Breast epithelium (tissue), 4 donors: ENCODE results near the gene ATP6V1B1. TPM values are rescaled to one million over a fixed set of nuclear protein-coding genes. Genes with fewer than 3 reads are reported as not detected.

Experiments used
- DNase-seq, 2 donors: peaks; one replicate each; pipeline ENCODE4 v3.0.0-alpha.2; 2019; ENCODE audit warnings: low spot score in 2 of 2
- H3K27ac ChIP-seq, 2 donors: fragments of 200-600 bp; sonication (generic) in 1 of 2; one replicate each; pipeline ENCODE4 v1.5.1; 2016 to 2019; ENCODE audit warnings: mild to moderate bottlenecking in 1 of 2
- H3K27me3 ChIP-seq, 2 donors: fragments of 200-600 bp; sonication (generic) in 1 of 2; one replicate each; pipeline versions ENCODE4 v1.5.1 to v1.6.0; 2017 to 2019; ENCODE audit warnings: control low read depth in 1 of 2, mild to moderate bottlenecking in 1 of 2
- H3K36me3 ChIP-seq: fragments of 200-600 bp; one replicate; pipeline ENCODE4 v1.5.1; 2019
- H3K4me1 ChIP-seq, 2 donors: fragments of 200-600 bp; sonication (generic); one replicate each; pipeline ENCODE4 v1.5.1; 2016 to 2019; ENCODE audit warnings: control low read depth in 1 of 2
- H3K4me3 ChIP-seq, 3 donors: fragments of 200-600 bp; sonication (generic); 1 replicate in 2 of 3; 2 replicates in 1 of 3; pipeline ENCODE4 v1.5.1; 2016 to 2019; ENCODE audit warnings: mild to moderate bottlenecking in 3 of 3, moderate library complexity in 2 of 3
- H3K9me3 ChIP-seq, 2 donors: fragments of 200-600 bp; sonication (generic) in 1 of 2; one replicate each; pipeline ENCODE4 v1.5.1; 2016 to 2019; ENCODE audit warnings: control low read depth in 1 of 2
- POLR2A ChIP-seq: fragments of 450-650 bp; IDR thresholded peaks from one replicate; pipeline ENCODE4 v1.6.1; 2016; ENCODE audit warnings: antibody characterized with exemption, mild to moderate bottlenecking, moderate library complexity
- POLR2AphosphoS5 ChIP-seq, 3 donors: sonication (generic); formaldehyde crosslinking; IDR thresholded peaks; one replicate each; pipeline ENCODE4 v1.6.1; 2017; ENCODE audit warnings: antibody characterized with exemption in 3 of 3
- intact Hi-C: fragments of 100-400 bp; cut with DNase I; formaldehyde crosslinking; loops from one replicate; pipeline ENCODE4 v1.15.1; 2023; ENCODE audit warnings: low total_unique reads
- total RNA-seq, 3 donors: library from RNA; depleted of rRNA; stranded (reverse); fragments of >200 nt; gene quantifications; one replicate each; pipeline ENCODE4 v1.1.0, GENCODE V29; 2016
- TF ChIP-seq, protein P1 (sequence below), 3 donors: fragments of 450-650 bp; IDR thresholded peaks; one replicate each; pipeline ENCODE4 v1.5.1; 2016 to 2017; ENCODE audit warnings: antibody characterized with exemption in 3 of 3, mild to moderate bottlenecking in 3 of 3, moderate library complexity in 3 of 3

The ATP6V1B1 gene
- total RNA-seq, 3 donors from 2014 or later: 1.8 to 38.2 (median 4.6) TPM

DNA sequence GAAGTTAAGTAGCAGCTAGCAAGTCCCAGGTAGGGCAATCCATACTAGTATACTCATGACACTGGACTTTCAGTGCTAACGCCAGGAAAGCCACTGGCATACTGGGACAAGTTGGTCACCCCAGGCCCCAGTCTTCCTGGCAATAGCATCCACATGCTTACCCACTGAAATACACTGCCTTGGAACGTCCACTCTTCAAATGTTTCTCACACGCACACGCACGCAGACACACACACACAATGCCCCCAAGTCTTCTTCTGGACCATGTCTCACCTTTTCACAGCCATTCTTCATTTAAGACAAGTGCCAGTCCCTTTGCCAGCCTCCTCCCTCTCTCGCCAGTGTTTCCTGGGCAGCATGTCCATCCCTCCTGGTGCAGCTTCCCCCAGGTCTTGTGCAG, 67.7 kb downstream of the ATP6V1B1 start:
- no peak overlapping the region for H3K4me3 ChIP-seq
- no peak for DNase-seq
- H3K4me1 ChIP-seq: no peaks in the 10 kb centered on the region
- no peaks in the 10 kb centered on the region for H3K9me3 ChIP-seq
- intact Hi-C loops: no loop called here
- TF ChIP-seq POLR2A (no peak), POLR2AphosphoS5 (IDR thresholded peaks at IDR 0.05) (no peak)
- TF ChIP-seq, protein P1, sequence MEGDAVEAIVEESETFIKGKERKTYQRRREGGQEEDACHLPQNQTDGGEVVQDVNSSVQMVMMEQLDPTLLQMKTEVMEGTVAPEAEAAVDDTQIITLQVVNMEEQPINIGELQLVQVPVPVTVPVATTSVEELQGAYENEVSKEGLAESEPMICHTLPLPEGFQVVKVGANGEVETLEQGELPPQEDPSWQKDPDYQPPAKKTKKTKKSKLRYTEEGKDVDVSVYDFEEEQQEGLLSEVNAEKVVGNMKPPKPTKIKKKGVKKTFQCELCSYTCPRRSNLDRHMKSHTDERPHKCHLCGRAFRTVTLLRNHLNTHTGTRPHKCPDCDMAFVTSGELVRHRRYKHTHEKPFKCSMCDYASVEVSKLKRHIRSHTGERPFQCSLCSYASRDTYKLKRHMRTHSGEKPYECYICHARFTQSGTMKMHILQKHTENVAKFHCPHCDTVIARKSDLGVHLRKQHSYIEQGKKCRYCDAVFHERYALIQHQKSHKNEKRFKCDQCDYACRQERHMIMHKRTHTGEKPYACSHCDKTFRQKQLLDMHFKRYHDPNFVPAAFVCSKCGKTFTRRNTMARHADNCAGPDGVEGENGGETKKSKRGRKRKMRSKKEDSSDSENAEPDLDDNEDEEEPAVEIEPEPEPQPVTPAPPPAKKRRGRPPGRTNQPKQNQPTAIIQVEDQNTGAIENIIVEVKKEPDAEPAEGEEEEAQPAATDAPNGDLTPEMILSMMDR (IDR thresholded peaks at IDR 0.05): no peak
- no peaks in the 10 kb centered on the region for H3K27me3 ChIP-seq
- H3K27ac ChIP-seq: no peak overlapping the region
- no peaks in the 10 kb centered on the region for H3K36me3 ChIP-seq

DNA sequence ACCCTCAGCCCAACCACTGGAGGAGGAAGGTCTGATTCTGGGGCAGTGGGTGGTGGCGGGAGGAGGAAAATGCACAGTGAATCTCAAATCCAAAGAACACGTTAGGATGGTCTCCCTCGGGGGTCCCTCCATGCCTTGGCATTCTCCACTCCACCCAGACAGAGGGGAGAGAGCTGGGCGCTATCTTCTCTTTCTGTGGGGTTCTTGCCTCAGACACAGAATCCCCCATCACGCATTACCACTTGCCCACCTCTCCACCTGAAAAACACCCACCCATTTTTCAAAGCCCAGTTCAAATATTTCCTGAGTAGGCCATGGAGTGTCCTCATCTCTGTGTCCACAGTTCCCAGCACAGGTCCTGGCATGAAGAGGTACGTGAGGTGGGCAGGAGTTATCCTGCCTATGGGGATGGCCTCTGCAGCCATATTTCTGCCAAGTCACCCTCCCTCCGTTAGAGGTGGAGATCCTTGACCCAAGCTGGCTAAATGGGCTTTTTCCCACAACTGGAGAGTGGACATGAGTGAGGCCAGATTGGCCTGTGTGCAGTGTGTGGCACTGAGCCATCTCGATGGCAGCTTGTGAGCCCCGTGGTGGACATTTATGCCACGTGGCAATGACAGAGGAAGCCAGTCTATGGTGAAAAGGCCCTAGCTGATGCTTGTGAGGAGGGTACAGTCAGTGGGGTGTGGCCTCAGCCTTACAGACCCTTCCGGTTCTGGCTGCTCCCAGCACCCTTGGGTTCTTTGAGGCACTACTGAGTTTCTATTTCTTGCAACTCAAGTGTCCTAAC, 68.5 kb downstream of the ATP6V1B1 start:
- H3K27ac ChIP-seq: no peak overlapping the region
- H3K4me3 ChIP-seq: no peak overlapping the region
- intact Hi-C loops: no loop called here
- DNase-seq: no peak
- TF ChIP-seq, protein P1 (IDR thresholded peaks at IDR 0.05): no peak
- H3K27me3 ChIP-seq: no peaks in the 10 kb centered on the region
- H3K36me3 ChIP-seq: no peaks in the 10 kb centered on the region
- H3K4me1 ChIP-seq: no peaks in the 10 kb centered on the region
- no peaks in the 10 kb centered on the region for H3K9me3 ChIP-seq

DNA sequence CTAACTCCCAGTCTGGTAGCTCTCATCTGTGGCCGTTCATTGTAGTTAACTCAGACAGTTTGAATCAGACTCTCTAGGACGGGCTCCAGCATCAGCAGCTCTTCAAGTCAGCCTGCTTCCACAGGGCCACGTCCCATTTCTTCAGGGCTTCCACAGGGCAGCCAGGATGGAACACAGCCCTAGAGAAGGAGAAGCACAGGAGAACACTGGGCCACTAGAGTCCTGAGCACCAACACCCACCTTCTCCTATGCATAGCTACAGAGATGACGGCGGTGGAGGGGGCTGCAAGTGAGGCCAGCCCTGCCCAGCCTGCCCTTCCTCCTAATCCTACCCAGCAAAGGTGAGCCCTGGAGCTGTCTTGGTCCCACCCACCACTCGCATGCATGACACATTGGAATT, 69.2 kb downstream of the ATP6V1B1 start:
- TF ChIP-seq POLR2AphosphoS5 (IDR thresholded peaks at IDR 0.05): no peak
- no peak for DNase-seq
- H3K4me3 ChIP-seq: no peak overlapping the region
- no peaks in the 10 kb centered on the region for H3K9me3 ChIP-seq
- no peaks in the 10 kb centered on the region for H3K36me3 ChIP-seq
- intact Hi-C loops: no loop called here
- no peaks in the 10 kb centered on the region for H3K27me3 ChIP-seq
- no peak overlapping the region for H3K27ac ChIP-seq
- H3K4me1 ChIP-seq: no peaks in the 10 kb centered on the region

DNA sequence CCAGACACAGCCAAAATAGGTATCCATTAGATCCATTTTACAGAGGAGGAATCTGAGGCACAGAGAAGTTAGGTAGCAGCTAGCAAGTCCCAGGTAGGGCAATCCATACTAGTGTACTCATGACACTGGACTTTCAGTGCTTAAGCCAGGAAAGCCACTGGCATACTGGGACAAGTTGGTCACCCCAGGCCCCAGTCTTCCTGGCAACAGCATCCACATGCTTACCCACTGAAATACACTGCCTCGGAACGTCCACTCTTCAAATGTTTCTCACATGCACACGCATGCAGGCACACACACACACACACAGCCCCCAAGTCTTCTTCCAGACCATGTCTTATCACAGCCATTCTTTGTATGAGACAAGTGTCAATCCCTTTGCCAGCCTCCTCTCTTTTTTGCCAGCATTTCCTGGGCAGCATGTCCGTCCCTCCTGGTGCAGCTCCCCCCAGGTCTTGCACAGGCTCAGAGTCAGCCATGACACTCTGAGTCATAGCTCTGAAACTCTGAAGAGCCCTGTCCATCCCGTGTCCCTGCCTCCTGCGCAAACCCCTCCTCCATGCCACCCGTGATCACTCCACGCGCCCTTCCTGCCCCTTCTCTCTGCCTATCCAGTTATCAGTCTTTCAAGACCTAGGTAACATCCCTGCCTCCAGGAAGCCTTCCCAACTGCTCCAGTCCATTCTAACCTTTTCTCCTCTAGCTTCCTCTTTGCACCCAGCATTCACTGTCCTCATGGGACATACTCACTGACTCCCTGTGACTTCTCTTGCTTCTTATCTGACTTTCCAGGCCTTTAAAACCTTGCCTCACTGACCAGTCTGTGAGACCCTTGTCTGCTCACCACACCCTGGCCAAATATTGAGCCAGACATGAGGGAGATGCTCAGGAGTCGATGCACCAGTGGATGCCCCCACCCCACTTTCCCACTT, 69.8 kb downstream of the ATP6V1B1 start:
- Histone ChIP-seq H3K4me1 (no peaks in the 10 kb centered on the region), H3K27ac (no peak overlapping the region), H3K4me3 (no peak overlapping the region), H3K27me3 (no peaks in the 10 kb centered on the region), H3K9me3 (no peaks in the 10 kb centered on the region), H3K36me3 (no peaks in the 10 kb centered on the region)
- TF ChIP-seq, protein P1 (IDR thresholded peaks at IDR 0.05): no peak
- TF ChIP-seq POLR2A (no peak), POLR2AphosphoS5 (IDR thresholded peaks at IDR 0.05) (no peak)
- no peak for DNase-seq
- intact Hi-C loops: no loop called here

DNA sequence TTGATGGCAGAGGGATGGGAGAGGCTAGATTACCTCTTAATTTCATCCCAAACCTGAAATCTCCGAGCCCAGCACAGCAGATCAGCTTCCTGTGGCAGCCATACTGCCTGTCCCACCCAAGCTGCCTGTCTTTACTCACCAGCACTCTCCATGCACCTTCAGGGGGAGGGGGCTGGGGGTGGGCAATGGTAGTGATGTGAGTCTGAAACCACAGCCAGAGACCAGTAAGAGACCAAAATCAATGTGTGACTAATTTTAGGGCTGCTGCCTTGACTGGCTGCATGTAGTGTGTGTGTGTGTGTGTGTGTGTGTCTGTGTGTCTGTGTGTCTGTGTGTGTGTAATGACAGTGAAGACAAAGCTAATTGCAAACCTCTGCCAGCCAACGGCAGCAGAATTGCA, 70.6 kb downstream of the ATP6V1B1 start:
- TF ChIP-seq POLR2AphosphoS5 (IDR thresholded peaks at IDR 0.05): no peak
- Histone ChIP-seq H3K36me3 (no peaks in the 10 kb centered on the region), H3K27me3 (no peaks in the 10 kb centered on the region), H3K27ac (no peak overlapping the region), H3K9me3 (no peaks in the 10 kb centered on the region), H3K4me3 (no peak overlapping the region), H3K4me1 (no peaks in the 10 kb centered on the region)
- DNase-seq: no peak
- intact Hi-C loops: no loop called here
